ENCODE measurements around the gene TCAF1.

The TCAF1 gene

DNA sequence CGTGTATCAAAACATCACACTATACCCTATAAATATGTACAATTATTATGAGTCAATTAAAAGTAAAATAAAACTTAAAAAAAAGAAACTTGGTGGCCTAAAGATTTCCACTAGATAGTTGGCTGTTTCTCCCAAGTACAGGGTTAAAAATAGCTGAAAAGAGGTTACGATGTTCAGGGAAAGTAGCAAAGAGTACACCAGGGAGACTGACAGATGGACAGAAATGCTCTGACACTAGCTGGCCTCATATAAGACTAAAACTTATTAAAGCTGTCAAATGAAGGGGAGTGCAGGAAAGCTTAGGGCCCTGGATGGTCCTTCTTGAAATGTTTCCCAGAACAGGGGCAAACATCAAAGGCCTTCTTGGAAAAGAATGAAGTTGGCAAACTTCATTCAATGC, 51.3 kb downstream of the TCAF1 start:
- TF ChIP-seq YY1 (IDR thresholded peaks at IDR 0.05; ENCODE audit: low read depth): no peak
- no peak for TF ChIP-seq CEBPB (IDR thresholded peaks at IDR 0.05)
- TF ChIP-seq, protein P1, sequence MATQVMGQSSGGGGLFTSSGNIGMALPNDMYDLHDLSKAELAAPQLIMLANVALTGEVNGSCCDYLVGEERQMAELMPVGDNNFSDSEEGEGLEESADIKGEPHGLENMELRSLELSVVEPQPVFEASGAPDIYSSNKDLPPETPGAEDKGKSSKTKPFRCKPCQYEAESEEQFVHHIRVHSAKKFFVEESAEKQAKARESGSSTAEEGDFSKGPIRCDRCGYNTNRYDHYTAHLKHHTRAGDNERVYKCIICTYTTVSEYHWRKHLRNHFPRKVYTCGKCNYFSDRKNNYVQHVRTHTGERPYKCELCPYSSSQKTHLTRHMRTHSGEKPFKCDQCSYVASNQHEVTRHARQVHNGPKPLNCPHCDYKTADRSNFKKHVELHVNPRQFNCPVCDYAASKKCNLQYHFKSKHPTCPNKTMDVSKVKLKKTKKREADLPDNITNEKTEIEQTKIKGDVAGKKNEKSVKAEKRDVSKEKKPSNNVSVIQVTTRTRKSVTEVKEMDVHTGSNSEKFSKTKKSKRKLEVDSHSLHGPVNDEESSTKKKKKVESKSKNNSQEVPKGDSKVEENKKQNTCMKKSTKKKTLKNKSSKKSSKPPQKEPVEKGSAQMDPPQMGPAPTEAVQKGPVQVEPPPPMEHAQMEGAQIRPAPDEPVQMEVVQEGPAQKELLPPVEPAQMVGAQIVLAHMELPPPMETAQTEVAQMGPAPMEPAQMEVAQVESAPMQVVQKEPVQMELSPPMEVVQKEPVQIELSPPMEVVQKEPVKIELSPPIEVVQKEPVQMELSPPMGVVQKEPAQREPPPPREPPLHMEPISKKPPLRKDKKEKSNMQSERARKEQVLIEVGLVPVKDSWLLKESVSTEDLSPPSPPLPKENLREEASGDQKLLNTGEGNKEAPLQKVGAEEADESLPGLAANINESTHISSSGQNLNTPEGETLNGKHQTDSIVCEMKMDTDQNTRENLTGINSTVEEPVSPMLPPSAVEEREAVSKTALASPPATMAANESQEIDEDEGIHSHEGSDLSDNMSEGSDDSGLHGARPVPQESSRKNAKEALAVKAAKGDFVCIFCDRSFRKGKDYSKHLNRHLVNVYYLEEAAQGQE (IDR thresholded peaks at IDR 0.05; ENCODE audit: low read depth): no peak
- TF ChIP-seq TAF1 (IDR thresholded peaks at IDR 0.05; ENCODE audit: low read depth): no peak
- no peak for TF ChIP-seq ZBTB7A (IDR thresholded peaks at IDR 0.05; ENCODE audit: low read depth)
- no peak for TF ChIP-seq TCF12 (IDR thresholded peaks at IDR 0.05; ENCODE audit: low read depth)
- TF ChIP-seq, protein P2, sequence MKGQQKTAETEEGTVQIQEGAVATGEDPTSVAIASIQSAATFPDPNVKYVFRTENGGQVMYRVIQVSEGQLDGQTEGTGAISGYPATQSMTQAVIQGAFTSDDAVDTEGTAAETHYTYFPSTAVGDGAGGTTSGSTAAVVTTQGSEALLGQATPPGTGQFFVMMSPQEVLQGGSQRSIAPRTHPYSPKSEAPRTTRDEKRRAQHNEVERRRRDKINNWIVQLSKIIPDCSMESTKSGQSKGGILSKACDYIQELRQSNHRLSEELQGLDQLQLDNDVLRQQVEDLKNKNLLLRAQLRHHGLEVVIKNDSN (IDR thresholded peaks at IDR 0.05): no peak
- TF ChIP-seq EGR1 (IDR thresholded peaks at IDR 0.05): no peak
- TF ChIP-seq RAD21 (IDR thresholded peaks at IDR 0.05; ENCODE audit: low read depth): no peak
- no peak for TF ChIP-seq EP300 (IDR thresholded peaks at IDR 0.05; ENCODE audit: borderline replicate concordance)
- TF ChIP-seq NFIC (IDR thresholded peaks at IDR 0.05): no peak
- no peak for TF ChIP-seq FOXM1 (IDR thresholded peaks at IDR 0.05; ENCODE audit: borderline replicate concordance, low read depth)
- no peak for TF ChIP-seq TEAD4 (IDR thresholded peaks at IDR 0.05)
- TF ChIP-seq CREB1 (IDR thresholded peaks at IDR 0.05; ENCODE audit: low read depth): no peak
- no peak for TF ChIP-seq MAX (IDR thresholded peaks at IDR 0.05)

- TF ChIP-seq NFIC (IDR thresholded peaks at IDR 0.05) (no peak), TEAD4 (IDR thresholded peaks at IDR 0.05) (no peak), CREB1 (IDR thresholded peaks at IDR 0.05; ENCODE audit: low read depth) (no peak), EP300 (IDR thresholded peaks at IDR 0.05; ENCODE audit: borderline replicate concordance) (no peak), TAF1 (IDR thresholded peaks at IDR 0.05; ENCODE audit: low read depth) (no peak), YY1 (IDR thresholded peaks at IDR 0.05; ENCODE audit: low read depth) (no peak), MAX (IDR thresholded peaks at IDR 0.05) (no peak), CEBPB (IDR thresholded peaks at IDR 0.05) (no peak), FOXM1 (IDR thresholded peaks at IDR 0.05; ENCODE audit: borderline replicate concordance, low read depth) (no peak), EGR1 (IDR thresholded peaks at IDR 0.05) (no peak), ZBTB7A (IDR thresholded peaks at IDR 0.05; ENCODE audit: low read depth) (no peak), TCF12 (IDR thresholded peaks at IDR 0.05; ENCODE audit: low read depth) (no peak)
- TF ChIP-seq, protein P1 (IDR thresholded peaks at IDR 0.05; ENCODE audit: low read depth): no peak
- TF ChIP-seq, protein P2 (IDR thresholded peaks at IDR 0.05): no peak
These were observed 52.0 kb downstream of the TCAF1 start for GRCh38 chr7:143849785-143850479.

DNA sequence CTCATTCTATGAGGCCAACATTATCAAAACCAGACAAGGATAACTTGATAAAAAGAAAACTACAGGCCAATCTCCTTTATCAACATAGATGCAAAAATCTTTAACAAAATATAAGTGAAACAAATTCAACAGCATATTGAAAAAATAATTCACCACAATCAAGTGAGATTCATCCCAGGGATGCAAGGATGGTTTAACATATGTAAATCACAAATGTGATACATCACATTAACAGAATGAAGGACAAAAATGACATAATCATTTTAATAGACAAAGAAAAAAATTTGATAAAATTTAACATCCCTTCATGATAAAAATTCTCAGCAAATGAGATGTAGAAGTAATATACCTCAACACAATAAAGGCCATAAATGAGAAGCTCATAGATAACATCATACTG, 53.8 kb downstream of the TCAF1 start:
- TF ChIP-seq, protein P2 (IDR thresholded peaks at IDR 0.05): no peak
- TF ChIP-seq, protein P1 (IDR thresholded peaks at IDR 0.05; ENCODE audit: low read depth): no peak
- TF ChIP-seq FOXM1 (IDR thresholded peaks at IDR 0.05; ENCODE audit: borderline replicate concordance, low read depth): no peak
- TF ChIP-seq TEAD4 (IDR thresholded peaks at IDR 0.05): no peak
- no peak for TF ChIP-seq ZBTB7A (IDR thresholded peaks at IDR 0.05; ENCODE audit: low read depth)
- TF ChIP-seq RAD21 (IDR thresholded peaks at IDR 0.05; ENCODE audit: low read depth): no peak
- TF ChIP-seq TAF1 (IDR thresholded peaks at IDR 0.05; ENCODE audit: low read depth): no peak
- TF ChIP-seq MAX (IDR thresholded peaks at IDR 0.05): no peak
- TF ChIP-seq EGR1 (IDR thresholded peaks at IDR 0.05): no peak
- TF ChIP-seq EP300 (IDR thresholded peaks at IDR 0.05; ENCODE audit: borderline replicate concordance): no peak
- TF ChIP-seq TCF12 (IDR thresholded peaks at IDR 0.05; ENCODE audit: low read depth): no peak
- TF ChIP-seq YY1 (IDR thresholded peaks at IDR 0.05; ENCODE audit: low read depth): no peak

Data from Ishikawa (cell line).